Adrenal gland (tissue), 12 donors: ENCODE results near the gene ATG16L1. TPM values are rescaled to one million over a fixed set of nuclear protein-coding genes. Genes with fewer than 3 reads are reported as not detected.

Experiments
- DNase-seq, 7 donors: peaks; one replicate each; pipeline ENCODE4 v3.0.0-alpha.2; 2019 to 2020
- H3K27ac ChIP-seq, 5 donors: fragments of 200-600 bp; sonication (generic) in 4 of 5; 1 replicate in 3 of 5; 2 replicates in 2 of 5; pipeline versions ENCODE4 v1.5.1 to v1.8.0; 2016 to 2020; ENCODE audit warnings: mild to moderate bottlenecking in 1 of 5
- H3K27me3 ChIP-seq: fragments of 200-600 bp; 2 replicates; pipeline ENCODE4 v1.8.0; 2021
- H3K36me3 ChIP-seq, 2 donors: fragments of 200-600 bp; replicated peaks in 1 of 2; 1 replicate in 1 of 2; 2 replicates in 1 of 2; pipeline versions ENCODE4 v1.5.1 to v1.8.0; 2018 to 2022
- H3K4me1 ChIP-seq, 2 donors: fragments of 200-600 bp; replicated peaks in 1 of 2; 1 replicate in 1 of 2; 2 replicates in 1 of 2; pipeline versions ENCODE4 v1.5.1 to v1.8.0; 2018 to 2021
- H3K4me3 ChIP-seq, 4 donors: fragments of 200-600 bp; sonication (generic) in 3 of 4; one replicate each; pipeline ENCODE4 v1.5.1; 2016 to 2018
- H3K9me3 ChIP-seq, 3 donors: fragments of 200-600 bp; sonication (generic) in 1 of 3; replicated peaks in 1 of 3; 1 replicate in 2 of 3; 2 replicates in 1 of 3; pipeline versions ENCODE4 v1.5.1 to v1.8.0; 2016 to 2021
- POLR2A ChIP-seq, 2 donors: fragments of 450-650 bp; IDR thresholded peaks; one replicate each; pipeline ENCODE4 v1.6.1; 2017; ENCODE audit warnings: antibody characterized with exemption in 2 of 2, mild to moderate bottlenecking in 2 of 2, moderate library complexity in 1 of 2
- WGBS, 4 donors: extraction: QIAGEN DNeasy Blood & Tissue Kit in 2 of 4; methylation state at CpG; one replicate each; pipeline versions ENCODE4 v1.1.5 to v1.1.7; 2013 to 2017; 5-methylcytosine and 5-hydroxymethylcytosine counted together
- intact Hi-C, 2 donors: fragments of 100-400 bp; cut with DNase I; formaldehyde crosslinking; loops; one replicate each; pipeline versions ENCODE4 v1.14.1 to v1.15.0; 2022 to 2023
- polyA plus RNA-seq, 3 donors: library from polyadenylated mRNA; stranded (reverse); fragments of 200-250 nt in 2 of 3; fragments of 350-450 nt in 1 of 3; fragmentation: Illumina TruSeq in 1 of 3; extraction: RNeasy Lipid Tissue Mini Kit (QIAGEN cat#74804) in 1 of 3; gene quantifications; one replicate each; pipeline ENCODE4 v1.2.3, GENCODE V29; 2013 to 2014
- total RNA-seq, 9 donors: library from RNA; depleted of rRNA in 4 of 9; stranded (reverse); fragments of >200 nt in 4 of 9; fragments of 120-200 nt in 1 of 9; fragmentation: NEBNext Ultra II Directional in 1 of 9; extraction: Animal tissue kit (Norgen Biotek cat#: 25700) in 1 of 9; gene quantifications; one replicate each; pipeline versions ENCODE4 v1.1.0 to v1.2.4, GENCODE V29; 2013 to 2023
- TF ChIP-seq, protein P1 (sequence below), 6 experiments: fragments of 450-650 bp in 4 of 6; fragments of 200-600 bp in 2 of 6; sonication (generic) in 1 of 6; IDR thresholded peaks; 1 replicate in 5 of 6; 2 replicates in 1 of 6; pipeline versions ENCODE4 v1.5.1 to v1.8.0; 2016 to 2021; ENCODE audit warnings: antibody characterized with exemption in 6 of 6, mild to moderate bottlenecking in 2 of 6, moderate library complexity in 1 of 6
- donor health status: healthy with polysubstance abuse.
- donor health status: Bipolar disorder and iron deficiency.
- donor health status: DM: yes; HTN: yes; CAD: no.
- donor health status: DM: no; HTN: no; CAD: no.
- donor health status: DM: no; HTN: no; CAD: no.
- donor health status: DM: yes; HTN: yes; CAD: no.

Gene ATG16L1
- total and polyA plus RNA-seq, 12 donors, result 10.0 to 37.7 (median 22.1) TPM

DNA sequence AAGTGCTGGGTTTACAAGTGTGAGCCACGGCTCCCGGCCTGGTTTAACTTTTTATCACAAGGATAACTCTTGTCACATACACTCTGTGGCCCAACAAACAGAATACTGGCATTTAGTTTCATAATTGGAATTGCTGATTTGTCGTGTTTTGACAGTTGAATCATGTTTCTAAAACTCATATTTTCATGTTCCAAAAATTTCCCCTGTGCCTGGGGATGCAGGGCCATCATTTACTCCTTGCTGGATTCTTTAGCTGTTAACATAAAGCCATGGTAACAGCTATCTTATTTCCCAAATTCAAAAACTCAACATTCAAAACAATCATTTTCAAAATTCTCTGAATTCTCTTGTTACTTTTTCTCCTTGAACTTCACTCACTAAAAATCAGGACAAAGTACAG, 16.5 kb upstream of the ATG16L1 start:
- H3K9me3 ChIP-seq, result no peaks in the 10 kb centered on the region
- WGBS, 4 donors, result 79 to 88% (median 87%) methylated on average over 3 of the region's 3 CpGs
- H3K27ac ChIP-seq, result no peak overlapping the region
- no peak overlapping the region for H3K4me3 ChIP-seq
- intact Hi-C loops, result no loop called here
- H3K36me3 ChIP-seq, result no peaks in the 10 kb centered on the region
- no peaks in the 10 kb centered on the region for H3K27me3 ChIP-seq
- no peaks in the 10 kb centered on the region for H3K4me1 ChIP-seq
- no peak for DNase-seq
- TF ChIP-seq, protein P1, sequence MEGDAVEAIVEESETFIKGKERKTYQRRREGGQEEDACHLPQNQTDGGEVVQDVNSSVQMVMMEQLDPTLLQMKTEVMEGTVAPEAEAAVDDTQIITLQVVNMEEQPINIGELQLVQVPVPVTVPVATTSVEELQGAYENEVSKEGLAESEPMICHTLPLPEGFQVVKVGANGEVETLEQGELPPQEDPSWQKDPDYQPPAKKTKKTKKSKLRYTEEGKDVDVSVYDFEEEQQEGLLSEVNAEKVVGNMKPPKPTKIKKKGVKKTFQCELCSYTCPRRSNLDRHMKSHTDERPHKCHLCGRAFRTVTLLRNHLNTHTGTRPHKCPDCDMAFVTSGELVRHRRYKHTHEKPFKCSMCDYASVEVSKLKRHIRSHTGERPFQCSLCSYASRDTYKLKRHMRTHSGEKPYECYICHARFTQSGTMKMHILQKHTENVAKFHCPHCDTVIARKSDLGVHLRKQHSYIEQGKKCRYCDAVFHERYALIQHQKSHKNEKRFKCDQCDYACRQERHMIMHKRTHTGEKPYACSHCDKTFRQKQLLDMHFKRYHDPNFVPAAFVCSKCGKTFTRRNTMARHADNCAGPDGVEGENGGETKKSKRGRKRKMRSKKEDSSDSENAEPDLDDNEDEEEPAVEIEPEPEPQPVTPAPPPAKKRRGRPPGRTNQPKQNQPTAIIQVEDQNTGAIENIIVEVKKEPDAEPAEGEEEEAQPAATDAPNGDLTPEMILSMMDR (IDR thresholded peaks at IDR 0.05), result no peak
- no peak for TF ChIP-seq POLR2A (IDR thresholded peaks at IDR 0.05)

GRCh38 chr2:233235977-233236376, 15.5 kb upstream of the ATG16L1 start:
- TF ChIP-seq, protein P1 (IDR thresholded peaks at IDR 0.05), result no peak
- TF ChIP-seq POLR2A (IDR thresholded peaks at IDR 0.05), result no peak
- WGBS, 4 donors, result 52 to 73% (median 68%) methylated on average over 7 to 9 of the region's 9 CpGs

DNA sequence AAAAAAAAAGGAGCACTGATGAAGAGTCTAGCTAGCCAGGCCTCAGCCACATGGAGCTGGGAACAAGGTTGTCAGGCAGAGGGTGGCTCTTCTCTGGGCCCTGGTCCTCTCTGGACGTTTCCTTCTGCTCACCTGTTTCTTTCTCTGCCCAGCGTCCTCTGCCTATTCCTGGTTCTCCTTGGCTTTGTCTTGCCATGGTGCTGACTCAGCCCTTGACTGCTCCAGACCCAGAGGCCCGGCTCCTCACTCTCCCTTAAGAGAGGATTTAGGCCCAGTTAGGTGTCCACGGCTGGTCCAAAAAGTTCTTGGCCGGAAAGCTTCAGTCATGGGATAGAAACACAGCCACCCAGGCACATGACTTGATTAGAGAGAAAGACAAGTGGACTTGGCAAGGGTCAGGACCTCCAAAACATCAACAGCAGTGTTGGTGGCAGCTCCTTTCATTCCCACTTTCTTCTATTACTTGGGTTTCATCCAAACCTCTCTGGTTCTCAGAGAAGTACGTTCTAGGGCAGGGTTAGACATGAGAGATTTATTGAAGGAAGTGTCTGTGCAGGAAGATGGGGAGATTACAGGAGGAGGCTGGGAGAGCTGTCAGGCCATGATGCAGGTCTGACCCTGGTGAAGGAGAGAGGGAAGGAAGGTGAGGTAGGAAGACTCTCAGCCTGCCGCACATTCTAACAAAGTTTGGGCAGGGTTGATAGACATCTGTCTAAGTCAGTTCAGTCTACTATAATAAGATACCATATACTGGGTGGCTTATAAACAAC, 14.5 kb upstream of the ATG16L1 start:
- H3K27ac ChIP-seq, result no peak overlapping the region
- no peaks in the 10 kb centered on the region for H3K4me1 ChIP-seq
- TF ChIP-seq, protein P1 (IDR thresholded peaks at IDR 0.05), result no peak
- no peak for TF ChIP-seq POLR2A (IDR thresholded peaks at IDR 0.05)
- no peaks in the 10 kb centered on the region for H3K27me3 ChIP-seq
- intact Hi-C loops, result no loop called here
- WGBS, 4 donors, result 65 to 85% (median 81%) methylated on average over 7 of the region's 7 CpGs
- DNase-seq, result no peak
- H3K9me3 ChIP-seq, result no peaks in the 10 kb centered on the region
- no peaks in the 10 kb centered on the region for H3K36me3 ChIP-seq
- no peak overlapping the region for H3K4me3 ChIP-seq

More at GRCh38 chr2:233235977-233236376, 15.5 kb upstream of the ATG16L1 start:
- no peaks in the 10 kb centered on the region for H3K36me3 ChIP-seq
- H3K4me3 ChIP-seq, result no peak overlapping the region
- no peak for DNase-seq
- H3K27me3 ChIP-seq, result no peaks in the 10 kb centered on the region
- intact Hi-C loops, result no loop called here
- H3K9me3 ChIP-seq, result no peaks in the 10 kb centered on the region
- H3K27ac ChIP-seq, result no peak overlapping the region
- no peaks in the 10 kb centered on the region for H3K4me1 ChIP-seq

DNA sequence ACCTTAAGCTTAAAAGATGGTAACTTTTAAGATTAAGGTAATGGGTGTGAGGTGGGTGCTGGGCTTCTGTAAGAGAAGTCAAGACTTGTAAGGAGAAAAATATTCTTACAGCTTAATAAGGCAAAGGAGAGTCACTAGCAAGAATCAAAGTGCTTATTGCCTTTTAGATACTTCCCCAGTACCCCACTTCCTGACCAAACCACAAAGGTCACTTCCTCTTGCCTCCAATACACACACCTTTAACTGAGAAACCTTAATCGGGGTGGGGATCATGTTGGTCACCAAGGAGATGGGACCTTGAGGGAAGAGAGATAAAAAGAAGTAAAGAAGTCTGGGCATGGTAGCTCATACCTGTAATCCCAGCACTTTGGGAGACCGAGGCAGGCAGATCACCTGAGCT, 10.6 kb upstream of the ATG16L1 start:
- Histone ChIP-seq H3K9me3 (no peaks in the 10 kb centered on the region), H3K27me3 (no peaks in the 10 kb centered on the region), H3K36me3 (no peaks in the 10 kb centered on the region), H3K27ac (no peak overlapping the region), H3K4me1 (no peaks in the 10 kb centered on the region), H3K4me3 (no peak overlapping the region)
- intact Hi-C loops, result loop anchor here in 1 of 2 donors (10.0 kb wide), 1 partner anchor 176 kb away; the partner anchor contains the start of gene INPP5D
- 61 to 75% (median 71%) methylated on average over 2 of the region's 2 CpGs for WGBS, 4 donors
- no peak for DNase-seq
- TF ChIP-seq, protein P1 (IDR thresholded peaks at IDR 0.05), result no peak
- TF ChIP-seq POLR2A (IDR thresholded peaks at IDR 0.05), result no peak
